GM19035 (cell line): ENCODE data around the gene CEP192.
"Not testable (repeated sequence)": the region's sequence is repeated elsewhere in the genome, so short reads cannot be mapped to it uniquely, and the experiment has no call there.

Source experiments
- ATAC-seq: cut with Tn5 transposase; IDR thresholded peaks from one replicate; pipeline ENCODE4 v1.9.1; 2021; ENCODE audit not compliant: unreplicated experiment

CEP192 gene

GRCh38 chr18:13095466-13095865, 104.3 kb downstream of the CEP192 start:
- ATAC-seq, result no peak

- no peak for ATAC-seq
These were observed 105.1 kb downstream of the CEP192 start for GRCh38 chr18:13096232-13096631.

GRCh38 chr18:13096719-13097118, 105.6 kb downstream of the CEP192 start:
- no peak for ATAC-seq

GRCh38 chr18:13098104-13098503, 106.9 kb downstream of the CEP192 start:
- ATAC-seq, result not testable (repeated sequence)

GRCh38 chr18:13099113-13099512, 108.0 kb downstream of the CEP192 start:
- ATAC-seq, result no peak

GRCh38 chr18:13100942-13101658, 109.9 kb downstream of the CEP192 start:
- no peak for ATAC-seq

- no peak for ATAC-seq
These were observed 110.6 kb downstream of the CEP192 start for GRCh38 chr18:13101659-13102197.

GRCh38 chr18:13103366-13103765, 112.2 kb downstream of the CEP192 start:
- ATAC-seq, result no peak

GRCh38 chr18:13105059-13105458, 113.9 kb downstream of the CEP192 start:
- ATAC-seq, result no peak

GRCh38 chr18:13107074-13107473, 115.9 kb downstream of the CEP192 start:
- no peak for ATAC-seq

- ATAC-seq, result no peak
These were observed 117.2 kb downstream of the CEP192 start for GRCh38 chr18:13108330-13108729.

- ATAC-seq, result no peak
These were observed 119.4 kb downstream of the CEP192 start for GRCh38 chr18:13110559-13110958.

- ATAC-seq, result no peak
These were observed 121.8 kb downstream of the CEP192 start for GRCh38 chr18:13112982-13113381.

GRCh38 chr18:13120255-13120654, 129.1 kb downstream of the CEP192 start:
- no peak for ATAC-seq

- ATAC-seq, result no peak
These were observed 129.8 kb downstream of the CEP192 start for GRCh38 chr18:13120983-13121441.

- no peak for ATAC-seq
These were observed 133.2 kb downstream of the CEP192 start for GRCh38 chr18:13124411-13124810.

- no peak for ATAC-seq
These were observed 134.0 kb downstream of the CEP192 start for GRCh38 chr18:13125191-13125590.

GRCh38 chr18:13126966-13127598, 135.9 kb downstream of the CEP192 start:
- no peak for ATAC-seq

GRCh38 chr18:13131283-13131682, 140.1 kb downstream of the CEP192 start:
- ATAC-seq, result no peak

- ATAC-seq, result no peak
These were observed 143.6 kb downstream of the CEP192 start for GRCh38 chr18:13134551-13135401.
